Activated CD8-positive, alpha-beta memory T cell treated with anti-CD3 and anti-CD28 coated beads, Interleukin-2, amount 50 U/mL, for 24 hours (primary cell): ENCODE results near the gene RALGAPA2.
"Not testable (repeated sequence)": the region's sequence is repeated elsewhere in the genome, so short reads cannot be mapped to it uniquely, and the experiment has no call there.

Source experiments
- DNase-seq: peaks from one replicate; pipeline ENCODE4 v3.0.0-alpha.2; 2020; ENCODE audit errors: extremely low read depth

The RALGAPA2 gene

GRCh38 chr20:20367575-20368417, 344.6 kb downstream of the RALGAPA2 start, which contains the start of gene INSM1:
INSM1 (plus strand) TSS chr20:20368104; CDS start chr20:20368268, 164 bp downstream.
- DNase-seq, result no peak

- DNase-seq, result no peak
These were observed 345.4 kb downstream of the RALGAPA2 start for GRCh38 chr20:20366876-20367574.

GRCh38 chr20:20366551-20366875, 345.9 kb downstream of the RALGAPA2 start:
- DNase-seq, result no peak

- no peak for DNase-seq
These were observed 346.8 kb downstream of the RALGAPA2 start for GRCh38 chr20:20365480-20366161.

GRCh38 chr20:20364593-20365479, 347.6 kb downstream of the RALGAPA2 start:
- no peak for DNase-seq

GRCh38 chr20:20363799-20364592, 348.4 kb downstream of the RALGAPA2 start:
- no peak for DNase-seq

GRCh38 chr20:20363434-20363798, 349.0 kb downstream of the RALGAPA2 start:
- no peak for DNase-seq

- no peak for DNase-seq
These were observed 349.5 kb downstream of the RALGAPA2 start for GRCh38 chr20:20362774-20363433.

GRCh38 chr20:20360464-20360863, 352.0 kb downstream of the RALGAPA2 start:
- no peak for DNase-seq

- DNase-seq, result no peak
These were observed 352.8 kb downstream of the RALGAPA2 start for GRCh38 chr20:20359628-20360027.

- DNase-seq, result no peak
These were observed 353.6 kb downstream of the RALGAPA2 start for GRCh38 chr20:20358801-20359200.

- DNase-seq, result not testable (repeated sequence)
These were observed 356.9 kb downstream of the RALGAPA2 start for GRCh38 chr20:20355503-20355902.

GRCh38 chr20:20353576-20353975, 358.9 kb downstream of the RALGAPA2 start:
- DNase-seq, result no peak

- no peak for DNase-seq
These were observed 368.0 kb downstream of the RALGAPA2 start for GRCh38 chr20:20344476-20344875.

- DNase-seq, result no peak
These were observed 368.5 kb downstream of the RALGAPA2 start for GRCh38 chr20:20343932-20344331.
